Epithelial cell of prostate (primary cell): ENCODE results near the gene UGT1A3.

Experiments
- DNase-seq: peaks from one replicate; pipeline ENCODE4 v3.0.0-alpha.2; 2011; ENCODE audit warnings: low read depth, low spot score
- H3K27ac ChIP-seq: fragments of 450-650 bp; 2 replicates; pipeline ENCODE4 v1.5.1; 2017; ENCODE audit warnings: mild to moderate bottlenecking

Gene UGT1A3

GRCh38 chr2:233811732-233812131 is 82.9 kb downstream of the UGT1A3 start:
- no peak for DNase-seq
- H3K27ac ChIP-seq = no peak overlapping the region

- H3K27ac ChIP-seq = no peak overlapping the region
- no peak for DNase-seq
Observed at GRCh38 chr2:233813236-233814055, 84.6 kb downstream of the UGT1A3 start.

GRCh38 chr2:233814056-233814835 is 85.4 kb downstream of the UGT1A3 start:
- no peak overlapping the region for H3K27ac ChIP-seq
- no peak for DNase-seq

GRCh38 chr2:233815861-233816260 is 87.0 kb downstream of the UGT1A3 start:
- DNase-seq = no peak
- no peak overlapping the region for H3K27ac ChIP-seq

GRCh38 chr2:233816334-233816733 is 87.5 kb downstream of the UGT1A3 start:
- no peak for DNase-seq
- H3K27ac ChIP-seq = no peak overlapping the region

- H3K27ac ChIP-seq = no peak overlapping the region
Observed at GRCh38 chr2:233816771-233817170, 87.9 kb downstream of the UGT1A3 start.

GRCh38 chr2:233817361-233817911 is 88.6 kb downstream of the UGT1A3 start:
- no peak for DNase-seq
- no peak overlapping the region for H3K27ac ChIP-seq

More at GRCh38 chr2:233816771-233817170, 87.9 kb downstream of the UGT1A3 start:
- DNase-seq = no peak

GRCh38 chr2:233817995-233818638 is 89.3 kb downstream of the UGT1A3 start:
- DNase-seq = no peak
- no peak overlapping the region for H3K27ac ChIP-seq

GRCh38 chr2:233818639-233819621 is 90.1 kb downstream of the UGT1A3 start:
- no peak for DNase-seq
- H3K27ac ChIP-seq = no peak overlapping the region

GRCh38 chr2:233819884-233820773 is 91.3 kb downstream of the UGT1A3 start:
- H3K27ac ChIP-seq = no peak overlapping the region
- DNase-seq = no peak

- H3K27ac ChIP-seq = no peak overlapping the region
- no peak for DNase-seq
Observed at GRCh38 chr2:233820774-233821105, 91.9 kb downstream of the UGT1A3 start.

GRCh38 chr2:233821196-233821595 is 92.4 kb downstream of the UGT1A3 start:
- no peak for DNase-seq
- H3K27ac ChIP-seq = no peak overlapping the region

GRCh38 chr2:233821709-233822100 is 92.9 kb downstream of the UGT1A3 start:
- DNase-seq = no peak
- no peak overlapping the region for H3K27ac ChIP-seq

GRCh38 chr2:233822101-233822771 is 93.4 kb downstream of the UGT1A3 start:
- DNase-seq = no peak
- H3K27ac ChIP-seq = no peak overlapping the region
